Heart left ventricle (tissue), 16 donors: Measurements from ENCODE around the gene SSTR4. TPM values are rescaled to one million over a fixed set of nuclear protein-coding genes. Genes with fewer than 3 reads are reported as not detected.

Source experiments
- ATAC-seq, 4 donors: fragments of 200-7000 bp; cut with Tn5 transposase; one replicate each; pipeline ENCODE4 v1.9.1; 2020 to 2022; ENCODE audit warnings: moderate library complexity in 4 of 4, mild to moderate bottlenecking in 3 of 4, moderate number of reproducible peaks in 1 of 4
- DNase-seq, 5 donors: peaks; one replicate each; pipeline ENCODE4 v3.0.0-alpha.2; 2020
- H3K27ac ChIP-seq, 12 donors: fragments of 200-600 bp; sonication (generic) in 4 of 12; one replicate each; pipeline versions ENCODE4 v1.5.0 to v1.8.0; 2016 to 2022; ENCODE audit warnings: mild to moderate bottlenecking in 2 of 12
- H3K27me3 ChIP-seq, 9 donors: fragments of 200-600 bp; sonication (generic) in 2 of 9; one replicate each; pipeline versions ENCODE4 v1.5.1 to v1.8.0; 2016 to 2022; ENCODE audit warnings: mild to moderate bottlenecking in 3 of 9
- H3K36me3 ChIP-seq, 9 donors: fragments of 200-600 bp; sonication (generic) in 2 of 9; one replicate each; pipeline versions ENCODE4 v1.5.0 to v1.8.0; 2018 to 2022; ENCODE audit warnings: mild to moderate bottlenecking in 2 of 9
- H3K4me1 ChIP-seq, 12 donors: fragments of 200-600 bp; sonication (generic) in 4 of 12; one replicate each; pipeline versions ENCODE4 v1.5.0 to v1.8.0; 2016 to 2022; ENCODE audit warnings: mild to moderate bottlenecking in 3 of 12
- H3K4me3 ChIP-seq, 12 donors: fragments of 200-600 bp; sonication (generic) in 4 of 12; one replicate each; pipeline versions ENCODE4 v1.5.0 to v1.8.0; 2017 to 2022; ENCODE audit warnings: mild to moderate bottlenecking in 9 of 12, moderate library complexity in 4 of 12
- H3K9me3 ChIP-seq, 12 donors: fragments of 200-600 bp; sonication (generic) in 4 of 12; one replicate each; pipeline versions ENCODE4 v1.5.0 to v1.8.0; 2016 to 2022; ENCODE audit warnings: mild to moderate bottlenecking in 1 of 12
- POLR2A ChIP-seq, 2 donors: fragments of 450-650 bp; IDR thresholded peaks; one replicate each; pipeline ENCODE4 v1.6.1; 2017; ENCODE audit warnings: antibody characterized with exemption in 2 of 2, mild to moderate bottlenecking in 2 of 2, moderate library complexity in 2 of 2
- WGBS, 4 donors: extraction: QIAGEN DNeasy Blood & Tissue Kit in 2 of 4; methylation state at CpG; one replicate each; pipeline versions ENCODE4 v1.1.5 to v1.1.7; 2013 to 2018; 5-methylcytosine and 5-hydroxymethylcytosine counted together
- intact Hi-C, 10 donors: fragments of 100-400 bp; cut with DNase I; formaldehyde crosslinking; loops; one replicate each; pipeline versions ENCODE4 v1.11.1 to v1.14.2; 2022
- polyA plus RNA-seq, 2 donors: library from polyadenylated mRNA; stranded (reverse); fragments of 200-250 nt; gene quantifications; one replicate each; pipeline ENCODE4 v1.2.3, GENCODE V29; 2013
- total RNA-seq, 9 donors: library from RNA; depleted of rRNA in 2 of 9; stranded (reverse); fragments of >200 nt in 2 of 9; fragmentation: NEBNext Ultra II Directional in 3 of 9; extraction: Animal tissue kit (Norgen Biotek cat#: 25700) in 3 of 9; gene quantifications; one replicate each; pipeline versions ENCODE4 v1.1.0 to v1.2.4, GENCODE V29; 2016 to 2023
- TF ChIP-seq, protein P1 (sequence below), 12 donors: fragments of 200-600 bp; sonication (generic) in 4 of 12; IDR thresholded peaks; one replicate each; pipeline versions ENCODE4 v1.5.0 to v1.8.0; 2018 to 2022; ENCODE audit warnings: antibody characterized with exemption in 12 of 12, mild to moderate bottlenecking in 5 of 12
- donor health status: ischemic (EF 13 %, LVEDD 7.1; RV severe dilation, severe dysfunction).
- donor health status: healthy with polysubstance abuse.
- donor health status: DM: no; HTN: yes; CAD: no.
- donor health status: DM: no; HTN: no; CAD: no.
- donor health status: ischemic (EF 25% LVEDD 6.9; RV normal size, moderate dysfunction).
- donor health status: ischemic (EF 25% LVEDD 5.7; RV mildly dilated, moderate dysfunction).
- donor health status: healthy.
- donor health status: DM: yes; HTN: yes; CAD: no.
- donor health status: ischemic (EF 35%, LVEDD 5.7; RV mildly dilated, moderate dysfunction).
- donor health status: nonischemic (EF 11% LVEDD 7.7; RV severe dilation, severe dysfunction).
- donor health status: DM: yes; HTN: yes; CAD: no.
- donor health status: PGD.
- donor health status: ischemic (EF 29% LVEDD 5.4; RV normal size, mild dysfunction).
- donor health status: nonischemic (EF 23%, LVEDD 6.1; RV moderate dilation, normal function).

SSTR4 gene
- total and polyA plus RNA-seq, 11 donors = 0.28 TPM; not detected in 10

GRCh38 chr20:23060629-23061028 lies 25.5 kb downstream of the SSTR4 start:
- DNase-seq (no peak), ATAC-seq (no peak)
- peak overlapping the region in 10 of 12 donors; percentile 49 to 74 (median 70) for H3K27ac ChIP-seq
- 91 to 95% (median 92%) methylated on average over 4 of the region's 4 CpGs for WGBS, 4 donors
- TF ChIP-seq, protein P1, sequence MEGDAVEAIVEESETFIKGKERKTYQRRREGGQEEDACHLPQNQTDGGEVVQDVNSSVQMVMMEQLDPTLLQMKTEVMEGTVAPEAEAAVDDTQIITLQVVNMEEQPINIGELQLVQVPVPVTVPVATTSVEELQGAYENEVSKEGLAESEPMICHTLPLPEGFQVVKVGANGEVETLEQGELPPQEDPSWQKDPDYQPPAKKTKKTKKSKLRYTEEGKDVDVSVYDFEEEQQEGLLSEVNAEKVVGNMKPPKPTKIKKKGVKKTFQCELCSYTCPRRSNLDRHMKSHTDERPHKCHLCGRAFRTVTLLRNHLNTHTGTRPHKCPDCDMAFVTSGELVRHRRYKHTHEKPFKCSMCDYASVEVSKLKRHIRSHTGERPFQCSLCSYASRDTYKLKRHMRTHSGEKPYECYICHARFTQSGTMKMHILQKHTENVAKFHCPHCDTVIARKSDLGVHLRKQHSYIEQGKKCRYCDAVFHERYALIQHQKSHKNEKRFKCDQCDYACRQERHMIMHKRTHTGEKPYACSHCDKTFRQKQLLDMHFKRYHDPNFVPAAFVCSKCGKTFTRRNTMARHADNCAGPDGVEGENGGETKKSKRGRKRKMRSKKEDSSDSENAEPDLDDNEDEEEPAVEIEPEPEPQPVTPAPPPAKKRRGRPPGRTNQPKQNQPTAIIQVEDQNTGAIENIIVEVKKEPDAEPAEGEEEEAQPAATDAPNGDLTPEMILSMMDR (IDR thresholded peaks at IDR 0.05) = no peak
- no peak for TF ChIP-seq POLR2A (IDR thresholded peaks at IDR 0.05)
- H3K9me3 ChIP-seq = peaks cover 0 to 11% (median 0%) of the 10 kb centered on the region in 12 donors
- peaks cover 10 to 51% (median 36%) of the 10 kb centered on the region in 12 donors for H3K4me1 ChIP-seq
- H3K27me3 ChIP-seq = no peaks in the 10 kb centered on the region
- intact Hi-C loops = no loop called here
- no peak overlapping the region for H3K4me3 ChIP-seq
- no peaks in the 10 kb centered on the region for H3K36me3 ChIP-seq

DNA sequence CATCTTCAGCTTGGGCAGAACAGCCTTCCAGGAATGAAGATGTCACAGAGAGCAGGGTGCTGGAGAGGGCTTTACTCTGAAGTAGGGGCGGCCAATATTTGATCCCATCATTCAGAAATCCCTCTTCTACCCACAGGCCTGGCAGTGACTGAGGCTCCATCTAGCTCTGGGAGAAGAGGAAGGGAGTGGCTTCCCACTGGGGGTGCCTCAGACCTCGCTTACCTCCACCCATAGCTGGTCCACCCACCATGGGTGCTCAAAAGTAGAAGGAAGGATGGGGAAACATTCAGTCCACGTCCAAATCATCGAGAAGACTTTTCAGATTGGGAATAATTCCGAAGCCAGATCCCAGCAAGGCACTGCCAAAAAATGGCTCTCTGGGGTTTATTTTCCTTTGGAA lies 26.1 kb downstream of the SSTR4 start:
- no peaks in the 10 kb centered on the region for H3K27me3 ChIP-seq
- 45 to 66% (median 55%) methylated on average over 5 of the region's 5 CpGs for WGBS, 4 donors

GRCh38 chr20:23061734-23062561 lies 26.8 kb downstream of the SSTR4 start:
- Histone ChIP-seq H3K9me3 (peaks cover 0 to 1% (median 0%) of the 10 kb centered on the region in 12 donors), H3K27ac (peak overlapping the region; percentile 14 to 82 (median 70)), H3K4me3 (peak overlapping the region in 2 of 12 donors; percentile 5 to 11), H3K36me3 (no peaks in the 10 kb centered on the region), H3K4me1 (peaks cover 10 to 51% (median 36%) of the 10 kb centered on the region in 12 donors), H3K27me3 (no peaks in the 10 kb centered on the region)
- DNase-seq (peak in 4 of 5 donors; percentile 59 to 71 (median 70)), ATAC-seq (peak; percentile 72 to 91 (median 90))
- TF ChIP-seq POLR2A (IDR thresholded peaks at IDR 0.05) = no peak
- TF ChIP-seq, protein P1 (IDR thresholded peaks at IDR 0.05) = peak; percentile 19 to 72 (median 52)
- intact Hi-C loops = no loop called here
- 19 to 34% (median 21%) methylated on average over 8 of the region's 8 CpGs for WGBS, 4 donors

More for the DNA sequence above, 26.1 kb downstream of the SSTR4 start:
- DNase-seq (no peak), ATAC-seq (peak in 3 of 4 donors; percentile 16 to 38 (median 31))
- H3K4me3 ChIP-seq = peak overlapping the region in 2 of 12 donors; percentile 5 to 11
- no peaks in the 10 kb centered on the region for H3K36me3 ChIP-seq
- peak overlapping the region; percentile 14 to 82 (median 70) for H3K27ac ChIP-seq
- intact Hi-C loops = no loop called here
- peaks cover 0 to 8% (median 0%) of the 10 kb centered on the region in 12 donors for H3K9me3 ChIP-seq
- H3K4me1 ChIP-seq = peaks cover 10 to 51% (median 36%) of the 10 kb centered on the region in 12 donors
- TF ChIP-seq, protein P1 (IDR thresholded peaks at IDR 0.05) = no peak
- TF ChIP-seq POLR2A (IDR thresholded peaks at IDR 0.05) = no peak

DNA sequence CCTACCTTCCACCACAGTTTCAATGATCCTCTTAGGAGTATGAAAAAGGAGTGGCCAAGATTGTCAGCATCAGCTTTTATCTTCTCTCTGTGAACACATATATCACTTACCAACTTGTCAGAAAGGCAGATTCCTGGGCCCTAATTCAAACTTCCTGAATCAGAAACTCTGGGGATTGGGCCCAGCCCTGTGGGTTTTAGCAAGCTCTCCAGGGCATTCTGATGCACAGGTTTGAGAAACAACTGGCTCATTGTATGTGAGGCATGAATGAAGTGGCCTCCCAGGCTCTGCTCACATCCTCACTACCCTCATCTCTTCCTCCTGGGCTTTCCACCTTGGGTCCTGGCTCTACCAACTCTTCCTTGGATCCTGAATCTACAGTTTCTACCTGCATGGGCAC lies 27.5 kb downstream of the SSTR4 start:
- Histone ChIP-seq H3K4me1 (peaks cover 10 to 51% (median 36%) of the 10 kb centered on the region in 12 donors), H3K27ac (peak overlapping the region in 8 of 12 donors; percentile 4 to 72 (median 53)), H3K36me3 (no peaks in the 10 kb centered on the region), H3K9me3 (no peaks in the 10 kb centered on the region), H3K27me3 (no peaks in the 10 kb centered on the region), H3K4me3 (no peak overlapping the region)
- TF ChIP-seq, protein P1 (IDR thresholded peaks at IDR 0.05) = no peak
- TF ChIP-seq POLR2A (IDR thresholded peaks at IDR 0.05) = no peak
- DNase-seq (no peak), ATAC-seq (no peak)
- intact Hi-C loops = no loop called here
